ENCODE data around the gene MYO7A.
"Not testable (repeated sequence)": the region's sequence is repeated elsewhere in the genome, so short reads cannot be mapped to it uniquely, and the experiment has no call there.

The MYO7A gene

GRCh38 chr11:77093056-77093891 lies 34.8 kb upstream of the MYO7A start:
- DNase-seq, result no peak

GRCh38 chr11:77093987-77094840 lies 33.8 kb upstream of the MYO7A start:
- DNase-seq, result no peak

- DNase-seq, result no peak
These were observed 33.1 kb upstream of the MYO7A start for GRCh38 chr11:77094841-77095365.

- DNase-seq, result no peak
These were observed 32.2 kb upstream of the MYO7A start for GRCh38 chr11:77095551-77096490.

GRCh38 chr11:77096591-77097019 lies 31.4 kb upstream of the MYO7A start:
- no peak for DNase-seq

GRCh38 chr11:77097180-77097579 lies 30.9 kb upstream of the MYO7A start:
- not testable (repeated sequence) for DNase-seq

GRCh38 chr11:77100166-77101042 lies 27.6 kb upstream of the MYO7A start:
- no peak for DNase-seq

- DNase-seq, result peak; percentile 84
These were observed 27.0 kb upstream of the MYO7A start for GRCh38 chr11:77101043-77101537.

- no peak for DNase-seq
These were observed 25.5 kb upstream of the MYO7A start, which contains the start of gene OMP for GRCh38 chr11:77102246-77103210. Gene OMP (plus strand): TSS chr11:77102840. CDS start chr11:77102840, 0 bp downstream.

- no peak for DNase-seq
These were observed 24.7 kb upstream of the MYO7A start for GRCh38 chr11:77103319-77103718.

GRCh38 chr11:77104727-77105126 lies 23.3 kb upstream of the MYO7A start:
- DNase-seq, result no peak

- DNase-seq, result no peak
These were observed 21.7 kb upstream of the MYO7A start for GRCh38 chr11:77106321-77106720.

GRCh38 chr11:77106759-77107158 lies 21.3 kb upstream of the MYO7A start:
- DNase-seq, result no peak

- no peak for DNase-seq
These were observed 20.1 kb upstream of the MYO7A start for GRCh38 chr11:77107950-77108349.

GRCh38 chr11:77108436-77108835 lies 19.6 kb upstream of the MYO7A start:
- no peak for DNase-seq

- DNase-seq, result no peak
These were observed 18.6 kb upstream of the MYO7A start for GRCh38 chr11:77109236-77110019.

GRCh38 chr11:77110836-77111235 lies 17.2 kb upstream of the MYO7A start:
- no peak for DNase-seq

GRCh38 chr11:77111277-77111676 lies 16.8 kb upstream of the MYO7A start:
- DNase-seq, result no peak

- no peak for DNase-seq
These were observed 16.1 kb upstream of the MYO7A start for GRCh38 chr11:77111946-77112345.
